Activated naive CD4-positive, alpha-beta T cell treated with anti-CD3 and anti-CD28 coated beads, Interleukin-2, amount 50 U/mL, for 72 hours (primary cell): Measurements from ENCODE around the gene LANCL2. TPM values are rescaled to one million over a fixed set of nuclear protein-coding genes. Genes with fewer than 3 reads are reported as not detected.

ENCODE experiments used
- ATAC-seq, 2 donors: fragments of 150-1000 bp; cut with Tn5 transposase; 2 replicates each; pipeline ENCODE4 v1.10.0; 2021; ENCODE audit warnings: mild to moderate bottlenecking in 2 of 2, moderate library complexity in 2 of 2
- DNase-seq, 2 donors: peaks; one replicate each; pipeline ENCODE4 v3.0.0; 2021 to 2022; ENCODE audit warnings: low spot score in 2 of 2
- H3K27ac Mint-ChIP-seq, 2 donors: one replicate each; pipeline ENCODE4 v1.8.0; 2022; ENCODE audit warnings: mild to moderate bottlenecking in 2 of 2, mixed read lengths in 2 of 2
- H3K36me3 Mint-ChIP-seq, 2 donors: one replicate each; pipeline ENCODE4 v1.8.0; 2022; ENCODE audit warnings: mixed read lengths in 2 of 2
- H3K9me3 Mint-ChIP-seq, 2 donors: one replicate each; pipeline ENCODE4 v1.8.0; 2022; ENCODE audit warnings: mixed read lengths in 2 of 2
- total RNA-seq, 2 donors: library from RNA; stranded (reverse); gene quantifications; one replicate each; pipeline ENCODE4 v1.2.3, GENCODE V29; 2022

Gene LANCL2, protein sequence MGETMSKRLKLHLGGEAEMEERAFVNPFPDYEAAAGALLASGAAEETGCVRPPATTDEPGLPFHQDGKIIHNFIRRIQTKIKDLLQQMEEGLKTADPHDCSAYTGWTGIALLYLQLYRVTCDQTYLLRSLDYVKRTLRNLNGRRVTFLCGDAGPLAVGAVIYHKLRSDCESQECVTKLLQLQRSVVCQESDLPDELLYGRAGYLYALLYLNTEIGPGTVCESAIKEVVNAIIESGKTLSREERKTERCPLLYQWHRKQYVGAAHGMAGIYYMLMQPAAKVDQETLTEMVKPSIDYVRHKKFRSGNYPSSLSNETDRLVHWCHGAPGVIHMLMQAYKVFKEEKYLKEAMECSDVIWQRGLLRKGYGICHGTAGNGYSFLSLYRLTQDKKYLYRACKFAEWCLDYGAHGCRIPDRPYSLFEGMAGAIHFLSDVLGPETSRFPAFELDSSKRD
- 10 to 100 TPM in 1 of 2 donors, 1 to 10 TPM in 1; 5.4 to 11.7 TPM for total RNA-seq

DNA sequence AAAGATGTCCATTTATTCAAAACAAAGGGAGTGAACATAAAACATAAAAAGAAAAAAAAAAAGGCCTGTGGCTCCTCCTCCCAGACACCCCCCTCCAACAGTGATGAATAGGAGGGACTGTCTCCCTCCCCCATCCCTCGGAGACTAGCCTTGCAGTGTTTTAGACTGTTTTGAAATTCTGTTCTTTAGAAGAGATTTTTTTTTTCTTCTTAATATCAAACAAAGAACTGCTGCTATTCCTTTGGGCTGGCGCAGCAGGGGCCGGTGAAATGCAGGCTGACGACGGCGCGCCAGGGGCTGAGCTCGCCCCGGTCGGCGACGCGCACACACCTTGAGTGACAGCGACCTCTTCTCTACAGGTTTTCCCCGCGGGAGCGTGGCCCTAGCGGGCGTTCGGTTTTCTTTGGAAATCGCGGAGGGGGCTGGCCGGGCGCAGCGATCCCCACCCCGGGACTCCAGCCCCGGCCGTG lies at the start of gene LANCL2:
Gene LANCL2, plus strand, starts transcription at position 133 of the 470 bp plus-strand sequence. CDS start 689 bp downstream, outside the sequence.
- H3K27ac Mint-ChIP-seq = peak within 1 kb of the TSS; percentile 95 to 96
- DNase-seq = peak in 1 of 2 donors; percentile 52
- no peaks in the 10 kb centered on the region for H3K9me3 Mint-ChIP-seq
- peaks cover 7 to 9% of the 10 kb centered on the region in 2 donors for H3K36me3 Mint-ChIP-seq
- ATAC-seq = peak; percentile 36 to 50

DNA sequence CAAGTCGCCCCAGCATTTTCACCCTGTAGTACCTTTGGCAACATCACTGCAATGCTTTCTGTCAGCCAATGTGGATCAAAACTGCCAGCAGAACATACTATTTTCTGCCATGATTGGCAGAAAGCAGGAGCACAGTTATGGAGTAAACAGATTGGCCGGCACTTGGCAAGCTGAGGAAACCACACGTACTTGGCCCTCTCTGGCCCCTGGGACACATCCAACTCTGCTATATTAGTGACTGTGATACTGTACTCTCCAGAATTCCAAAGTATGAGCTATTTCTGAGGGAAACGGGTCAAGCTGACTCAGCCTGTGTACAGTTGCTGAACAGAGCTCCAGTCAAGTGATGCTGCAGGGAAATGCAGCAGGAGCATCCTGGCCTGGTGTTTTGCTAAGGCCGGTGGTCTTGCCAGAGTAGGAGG lies 39.8 kb upstream of the LANCL2 start:
- no peaks in the 10 kb centered on the region for H3K36me3 Mint-ChIP-seq

DNA sequence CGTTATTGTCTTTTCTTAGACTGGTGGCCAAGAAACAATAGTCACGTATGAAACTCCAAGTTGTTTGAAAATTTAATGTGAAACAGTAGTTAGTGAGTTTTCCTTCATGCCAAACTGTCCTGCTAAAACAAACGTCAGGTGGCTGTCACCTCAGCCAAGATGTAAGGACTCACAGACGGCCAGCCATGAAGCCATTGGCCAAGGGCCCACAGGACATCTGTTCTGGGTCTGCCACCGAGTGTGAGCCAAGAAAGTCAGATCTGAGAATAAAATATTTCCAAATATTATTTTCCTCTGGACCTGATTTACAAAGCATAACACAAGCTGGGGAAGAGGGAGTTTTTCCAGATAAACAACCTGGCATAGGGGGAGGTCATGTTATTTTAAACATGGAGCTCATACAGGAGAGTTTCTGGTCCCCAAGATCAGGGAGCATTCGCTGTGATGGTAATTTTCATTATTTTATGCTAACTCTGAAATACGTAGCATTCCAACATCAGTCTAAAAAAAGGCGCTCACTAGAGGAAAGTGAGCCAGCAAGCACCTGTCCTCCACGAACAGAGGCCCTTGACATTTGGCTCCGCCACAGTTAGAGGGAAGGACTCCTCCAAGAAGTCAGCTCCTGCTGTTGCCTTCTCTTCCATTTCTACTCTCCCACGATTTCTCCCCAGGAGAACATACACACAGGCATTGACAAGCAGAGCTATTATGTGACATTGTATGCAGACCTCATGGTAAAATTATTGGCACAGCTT lies 38.9 kb upstream of the LANCL2 start:
- Mint-ChIP-seq H3K27ac (no peak overlapping the region), H3K9me3 (peaks cover under 1 to 4% of the 10 kb centered on the region in 2 donors), H3K36me3 (no peaks in the 10 kb centered on the region)
- ATAC-seq (no peak), DNase-seq (no peak)

More for the DNA sequence above, 39.8 kb upstream of the LANCL2 start:
- DNase-seq (no peak), ATAC-seq (no peak)
- H3K27ac Mint-ChIP-seq = no peak overlapping the region
- peaks cover 4% of the 10 kb centered on the region in 2 donors for H3K9me3 Mint-ChIP-seq

DNA sequence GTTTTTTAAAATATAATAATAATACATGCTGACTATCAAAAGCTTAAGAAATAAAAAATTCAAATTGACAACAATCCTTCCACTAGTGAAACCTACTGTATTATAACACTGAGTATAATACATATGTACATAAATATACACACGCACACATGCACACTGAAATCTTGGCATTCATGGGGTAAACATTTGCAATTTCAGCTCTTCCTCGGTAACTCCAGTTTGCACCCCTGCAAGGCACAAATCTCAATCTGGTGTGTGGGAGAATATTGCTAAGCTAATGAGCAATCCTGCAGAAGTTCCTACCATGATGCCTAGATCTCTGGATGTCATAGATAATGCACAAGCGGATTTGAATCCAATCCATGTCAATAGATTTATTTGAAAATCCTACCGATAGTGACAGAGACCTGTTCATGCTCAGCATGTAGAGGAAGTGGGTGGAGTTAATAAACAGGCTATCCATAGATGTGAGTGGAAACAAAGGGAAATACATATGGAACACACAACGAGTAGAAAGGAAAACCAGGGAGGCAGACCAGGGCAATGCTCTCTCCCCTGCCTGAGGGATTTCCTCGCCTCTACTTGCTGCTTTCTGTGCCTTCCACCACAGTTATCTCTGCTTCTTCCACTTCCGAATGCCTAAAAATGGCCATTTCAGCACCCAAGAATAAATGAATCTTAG lies 38.1 kb upstream of the LANCL2 start:
- peaks cover 0 to 1% of the 10 kb centered on the region in 2 donors for H3K9me3 Mint-ChIP-seq
- DNase-seq (no peak), ATAC-seq (no peak)
- H3K36me3 Mint-ChIP-seq = no peaks in the 10 kb centered on the region
- H3K27ac Mint-ChIP-seq = no peak overlapping the region

DNA sequence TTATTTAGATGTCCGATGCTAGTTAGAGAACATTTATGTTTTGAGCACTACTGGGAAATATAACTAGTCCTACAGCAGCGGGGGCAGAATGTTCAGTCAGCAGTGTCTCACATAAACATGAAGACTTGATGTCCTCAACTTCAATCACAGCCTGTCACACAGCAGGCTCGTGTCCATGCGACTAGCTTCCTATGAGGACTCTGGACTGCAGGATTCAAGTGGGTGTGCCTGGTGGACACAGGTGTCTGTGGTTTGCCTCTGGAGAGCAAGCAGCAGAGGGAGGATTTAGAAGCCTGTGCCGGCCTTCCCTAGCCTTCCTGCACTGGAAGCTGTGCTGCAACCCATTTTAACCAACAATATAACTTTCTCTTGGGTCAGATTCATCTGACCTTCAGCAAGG lies 30.0 kb upstream of the LANCL2 start:
- Mint-ChIP-seq H3K9me3 (no peaks in the 10 kb centered on the region), H3K36me3 (no peaks in the 10 kb centered on the region), H3K27ac (no peak overlapping the region)
- DNase-seq (no peak), ATAC-seq (no peak)

DNA sequence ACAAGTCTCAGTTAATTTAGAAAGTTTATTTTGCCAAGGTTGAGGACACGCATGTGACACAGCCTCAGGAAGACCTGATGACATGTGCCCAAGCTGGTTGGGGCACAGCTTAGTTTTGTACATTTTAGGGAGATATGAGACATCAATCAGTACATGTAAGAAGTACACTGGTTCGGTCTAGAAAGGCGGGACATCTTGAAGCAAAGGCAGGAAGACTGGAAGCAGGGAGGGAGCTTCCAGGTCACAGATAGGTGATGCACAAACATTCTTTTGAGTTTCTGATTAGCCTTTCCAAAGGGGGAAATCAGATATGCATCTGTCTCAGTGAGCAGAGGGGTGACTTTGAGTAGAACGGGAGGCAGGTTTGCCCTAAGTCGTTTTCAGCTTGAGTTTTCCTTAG lies 29.4 kb upstream of the LANCL2 start:
- DNase-seq (no peak), ATAC-seq (no peak)
- Mint-ChIP-seq H3K27ac (no peak overlapping the region), H3K9me3 (no peaks in the 10 kb centered on the region), H3K36me3 (no peaks in the 10 kb centered on the region)

DNA sequence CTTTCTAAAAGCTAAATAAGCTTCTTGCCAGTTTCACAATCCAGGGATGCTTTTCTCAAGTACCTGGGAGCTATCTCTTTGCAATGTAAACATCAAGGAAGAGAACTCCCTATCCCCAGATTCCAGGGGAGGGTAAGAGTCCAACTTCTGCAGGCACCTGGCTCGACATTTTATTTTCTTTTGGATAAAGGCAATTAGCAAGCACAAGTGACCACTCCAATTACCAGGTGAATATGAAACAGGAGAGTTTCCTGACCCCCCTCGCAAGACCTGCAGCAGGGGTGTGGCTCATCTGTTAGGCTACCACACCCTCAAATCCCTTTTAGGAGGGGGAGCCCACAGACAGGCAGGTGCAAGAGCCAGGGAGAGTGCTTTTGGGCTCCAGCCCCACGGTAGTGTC lies 28.6 kb upstream of the LANCL2 start:
- Mint-ChIP-seq H3K36me3 (no peaks in the 10 kb centered on the region), H3K9me3 (no peaks in the 10 kb centered on the region), H3K27ac (no peak overlapping the region)
- ATAC-seq = no peak
- DNase-seq = no peak

DNA sequence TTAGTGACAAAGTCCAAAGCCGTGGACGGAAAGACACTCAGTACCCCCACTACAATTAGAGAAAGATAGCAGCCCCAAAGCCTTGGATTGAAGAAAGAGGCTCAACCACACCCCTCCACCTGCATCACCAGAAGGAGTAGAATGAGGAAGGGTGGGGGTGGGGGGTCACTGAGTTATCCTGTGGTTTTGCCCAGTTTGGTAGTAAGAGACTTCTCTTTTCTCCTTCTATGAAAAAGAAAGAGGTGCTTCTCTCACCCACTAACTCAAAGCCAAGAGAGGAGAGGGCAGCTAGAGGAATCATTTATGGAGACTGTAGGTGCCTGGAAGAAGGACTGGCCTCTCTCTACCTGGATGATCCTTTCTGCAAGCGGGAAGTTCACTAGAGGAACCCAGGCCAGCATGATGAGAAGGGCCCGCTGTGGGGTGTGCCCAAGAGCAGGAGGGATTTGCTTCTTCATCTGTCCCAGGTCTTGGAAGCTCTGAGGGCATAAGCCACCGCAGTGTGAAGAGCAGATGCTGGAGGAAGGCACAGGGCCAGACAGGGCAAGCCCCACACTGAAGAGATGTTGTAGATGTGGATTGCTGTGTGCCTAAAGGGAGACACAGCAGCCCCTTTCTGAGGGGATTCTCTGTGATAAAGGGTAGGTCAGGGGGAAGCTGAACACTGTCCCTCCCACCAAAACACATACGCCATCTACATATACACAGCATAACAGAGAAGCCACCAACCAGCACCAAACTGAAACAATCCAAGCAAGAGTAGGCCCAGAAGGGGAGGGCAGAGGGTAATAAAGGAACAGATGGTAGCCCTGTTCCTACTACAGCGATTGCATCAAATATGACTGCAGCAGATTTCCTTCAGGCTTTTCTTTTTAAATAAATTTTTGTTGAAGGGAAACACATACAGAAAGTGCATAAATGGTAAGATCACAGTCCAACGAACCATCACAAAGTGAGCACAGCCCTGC lies 25.8 kb upstream of the LANCL2 start:
- ATAC-seq (no peak), DNase-seq (no peak)
- no peaks in the 10 kb centered on the region for H3K36me3 Mint-ChIP-seq
- H3K27ac Mint-ChIP-seq = no peak overlapping the region
- H3K9me3 Mint-ChIP-seq = no peaks in the 10 kb centered on the region

DNA sequence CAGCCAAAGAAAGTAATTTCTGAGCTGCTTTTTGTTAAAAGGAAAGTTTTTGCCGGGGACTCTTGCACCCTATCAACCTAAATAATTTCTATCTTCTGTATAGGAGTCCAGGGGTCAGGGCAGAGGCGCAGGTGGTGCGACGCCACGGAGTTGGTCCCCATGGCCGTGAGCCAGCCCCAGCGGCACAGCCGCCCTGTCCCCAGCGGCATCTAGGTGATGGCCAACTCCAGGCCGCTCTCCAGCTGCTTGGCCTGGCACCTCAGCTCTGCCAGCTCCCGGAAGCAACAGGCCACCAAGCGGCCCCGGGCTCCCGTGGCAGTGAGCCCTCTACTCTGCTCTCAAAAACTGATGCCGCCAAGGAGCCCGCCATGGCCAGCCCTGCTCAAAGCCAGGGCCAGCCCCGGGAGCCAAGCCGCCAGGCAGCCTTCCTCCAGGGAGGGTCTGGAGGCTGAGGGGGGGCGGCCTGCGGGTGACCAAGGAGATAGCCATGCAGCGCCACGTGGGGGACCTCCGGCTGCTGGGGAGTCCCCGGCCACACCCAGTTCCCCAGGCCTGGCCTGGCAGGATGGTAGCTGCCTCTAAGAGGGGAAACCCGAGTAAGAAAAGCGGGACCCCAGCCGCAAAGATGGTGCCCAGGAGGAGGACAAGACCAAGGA lies 22.8 kb upstream of the LANCL2 start:
- no peaks in the 10 kb centered on the region for H3K36me3 Mint-ChIP-seq
- ATAC-seq (no peak), DNase-seq (no peak)
- H3K27ac Mint-ChIP-seq = no peak overlapping the region
- no peaks in the 10 kb centered on the region for H3K9me3 Mint-ChIP-seq

DNA sequence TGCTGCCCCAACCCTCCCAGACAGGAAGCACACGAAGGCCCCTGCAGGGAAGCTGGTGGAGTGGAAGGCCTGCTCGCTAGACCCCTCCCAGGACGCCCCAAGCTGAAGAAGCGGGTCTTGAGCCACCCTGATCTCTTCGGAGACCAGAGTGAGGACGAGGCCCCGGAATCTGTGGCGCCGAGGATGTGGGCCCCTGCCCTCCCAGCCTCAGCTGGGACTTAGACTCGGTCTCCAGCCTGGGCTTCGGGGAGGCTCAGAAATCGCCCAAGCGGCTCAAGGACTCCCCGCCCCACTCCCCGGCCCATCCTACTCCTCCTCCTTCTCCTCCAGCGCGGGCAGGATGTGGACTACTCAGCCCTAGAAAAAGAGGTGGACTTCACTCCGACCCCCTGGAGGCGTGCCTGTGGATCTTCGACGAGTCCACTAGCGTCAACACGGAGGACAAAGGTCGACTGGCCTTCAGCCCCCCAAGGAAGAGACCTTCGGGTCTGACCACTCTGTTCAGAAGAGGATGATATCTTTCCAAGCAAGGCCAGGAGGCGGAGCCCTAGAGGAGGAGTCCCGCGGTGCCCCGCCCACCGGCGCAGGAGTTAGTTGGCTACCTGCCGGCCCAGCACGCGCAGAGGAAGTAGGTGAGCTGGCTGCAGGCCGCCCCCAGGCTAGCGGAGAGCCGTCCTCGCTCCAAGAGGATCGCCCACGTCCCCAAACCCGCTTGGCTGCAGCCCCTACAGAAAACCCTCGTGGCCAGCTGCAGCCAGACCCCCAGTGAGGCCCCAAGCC lies 21.9 kb upstream of the LANCL2 start:
- DNase-seq (no peak), ATAC-seq (no peak)
- Mint-ChIP-seq H3K9me3 (no peaks in the 10 kb centered on the region), H3K27ac (no peak overlapping the region), H3K36me3 (no peaks in the 10 kb centered on the region)

DNA sequence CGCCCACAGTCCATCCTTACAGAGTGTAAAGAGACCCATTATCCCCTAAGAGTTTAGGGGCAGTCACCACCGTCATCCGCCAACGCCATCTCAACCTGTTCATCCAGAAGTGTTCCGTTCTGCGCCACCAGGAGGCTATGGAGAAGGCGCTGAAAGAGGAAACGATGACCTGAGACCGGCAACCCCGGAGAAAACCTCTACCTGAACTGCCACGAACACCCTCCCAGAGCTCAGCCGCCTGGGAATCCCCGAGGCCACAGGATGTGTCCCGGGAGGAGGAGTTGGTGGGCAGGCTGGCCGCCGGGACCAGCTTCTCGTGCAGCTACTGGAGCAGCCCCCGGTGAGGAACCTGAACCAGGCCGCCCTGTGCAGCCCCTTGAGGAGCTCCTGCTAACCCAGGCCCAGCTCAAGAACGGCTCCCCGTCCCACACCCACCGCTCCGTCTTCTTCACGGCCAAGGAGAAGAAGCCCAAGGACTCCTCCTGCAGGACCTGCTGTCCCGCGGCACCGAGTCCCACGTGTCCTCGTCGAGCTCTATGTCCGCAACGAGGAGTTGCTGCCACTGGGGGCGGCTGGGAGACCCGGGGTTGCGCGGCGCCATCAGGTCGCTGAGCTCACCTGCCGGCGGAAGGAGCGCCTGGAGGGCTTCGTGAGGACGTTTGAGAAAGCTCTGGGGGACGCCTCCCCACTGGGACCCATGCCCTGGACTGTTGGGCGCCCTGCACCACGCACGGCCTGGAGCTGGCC lies 21.1 kb upstream of the LANCL2 start:
- Mint-ChIP-seq H3K36me3 (no peaks in the 10 kb centered on the region), H3K9me3 (no peaks in the 10 kb centered on the region), H3K27ac (no peak overlapping the region)
- DNase-seq = no peak
- ATAC-seq = no peak

DNA sequence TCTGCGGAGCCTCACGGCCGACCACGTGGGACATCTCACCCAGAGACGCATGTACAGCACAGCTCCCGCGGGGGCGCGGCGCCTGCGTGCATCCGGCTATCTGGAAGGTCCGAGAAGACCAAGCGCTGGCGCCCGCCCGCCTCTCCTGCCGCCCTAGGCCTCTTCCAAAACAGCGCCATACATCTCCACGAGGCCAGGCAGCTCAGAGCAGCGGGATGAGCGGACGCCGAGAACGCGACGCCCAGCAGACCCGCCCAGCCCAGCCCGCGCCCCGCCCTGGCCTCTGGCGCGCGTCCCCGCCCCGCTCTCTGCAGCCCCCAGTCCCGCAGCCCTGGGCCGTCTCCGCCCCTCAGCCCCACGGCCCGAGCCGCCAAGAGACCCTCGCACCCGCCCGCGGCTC lies 20.3 kb upstream of the LANCL2 start:
- Mint-ChIP-seq H3K36me3 (no peaks in the 10 kb centered on the region), H3K9me3 (no peaks in the 10 kb centered on the region), H3K27ac (no peak overlapping the region)
- ATAC-seq (no peak), DNase-seq (no peak)

DNA sequence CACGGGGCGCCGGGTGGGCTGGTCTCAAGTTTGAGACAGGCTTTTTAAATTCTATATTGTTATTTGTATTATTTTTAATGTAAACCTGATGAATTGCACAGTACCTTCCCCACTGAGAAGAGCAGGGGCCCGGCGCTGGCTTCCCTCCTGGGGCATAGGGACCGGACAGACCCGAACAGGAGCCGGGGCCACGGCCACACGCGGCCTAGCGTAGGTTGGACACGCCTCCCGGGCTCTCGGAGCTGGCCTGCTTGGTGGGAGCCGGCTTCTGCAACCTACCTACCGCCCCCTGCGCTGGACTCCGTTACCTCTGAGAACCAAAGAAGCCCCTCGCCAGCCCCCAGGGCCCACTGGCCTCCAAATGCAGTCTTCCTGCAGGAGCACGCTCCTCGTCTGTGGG lies 19.8 kb upstream of the LANCL2 start:
- Mint-ChIP-seq H3K36me3 (no peaks in the 10 kb centered on the region), H3K27ac (no peak overlapping the region), H3K9me3 (no peaks in the 10 kb centered on the region)

DNA sequence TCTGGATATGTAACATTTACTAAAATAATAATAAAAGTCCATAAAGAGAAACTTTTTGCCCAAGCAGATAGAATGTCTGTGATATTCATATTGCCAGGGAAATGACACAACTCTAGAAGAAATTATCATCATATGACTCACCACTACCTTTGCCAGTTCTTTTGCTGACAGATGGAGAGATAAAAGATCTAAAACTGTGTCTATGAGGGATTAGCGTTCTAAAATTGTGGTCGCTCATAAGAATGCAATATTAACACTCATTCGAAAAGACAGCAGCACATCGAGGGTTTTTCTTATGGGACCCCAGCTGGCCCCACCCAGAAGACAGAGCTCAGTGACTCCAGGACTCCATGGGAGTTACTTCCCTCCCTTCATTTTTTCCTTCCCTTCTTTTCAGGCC lies 16.6 kb upstream of the LANCL2 start:
- DNase-seq (no peak), ATAC-seq (peak; percentile 60 to 91)
- Mint-ChIP-seq H3K36me3 (no peaks in the 10 kb centered on the region), H3K27ac (peak overlapping the region in 1 of 2 donors; percentile 44), H3K9me3 (no peaks in the 10 kb centered on the region)

More for the DNA sequence above, 19.8 kb upstream of the LANCL2 start:
- ATAC-seq (no peak), DNase-seq (no peak)
